H1 (cell line): ENCODE results near the gene C5. TPM values are rescaled to one million over a fixed set of nuclear protein-coding genes. Genes with fewer than 3 reads are reported as not detected.

Source experiments
- CTCF ChIA-PET: fragments of 300-600 bp; sonication (Branson Sonifier 250); formaldehyde crosslinking; loops from one replicate; lab custom pipeline; 2021; ENCODE audit not compliant: partially characterized antibody; lab: Charles Lee
- POLR2A ChIA-PET: fragments of 300-600 bp; sonication (Branson Sonifier 250); formaldehyde crosslinking; loops from one replicate; lab custom pipeline; 2021; ENCODE audit warnings: inconsistent platforms; ENCODE audit not compliant: partially characterized antibody; lab: Charles Lee
- DNase-seq, 2 experiments: peaks; one replicate each; pipeline versions ENCODE4 v3.0.0 to v3.0.0-alpha.2; 2010 to 2022; ENCODE audit warnings: low spot score in 2 of 2, low read depth in 1 of 2, mixed read lengths in 1 of 2
- FAIRE-seq: peaks from 2 replicates; lab custom pipeline; 2011; peaks lifted over from hg19 to GRCh38; lab: Jason Lieb, UNC
- H2AFZ ChIP-seq: 2 replicates; pipeline ENCODE4 v1.8.1; 2012; ENCODE audit warnings: low read length, inconsistent platforms
- H2AK5ac ChIP-seq: 2 replicates; pipeline ENCODE4 v1.6.1; 2013; ENCODE audit warnings: low read depth, low read length
- H2BK120ac ChIP-seq: replicated peaks from 2 replicates; pipeline ENCODE3; 2013; ENCODE audit warnings: low read depth, low read length, inconsistent platforms
- H2BK12ac ChIP-seq: 2 replicates; pipeline ENCODE4 v1.6.1; 2013; ENCODE audit warnings: low read depth, low read length
- H2BK15ac ChIP-seq: 2 replicates; pipeline ENCODE4 v1.6.1; 2013; ENCODE audit warnings: low read length
- H2BK20ac ChIP-seq: 2 replicates; pipeline ENCODE4 v1.6.1; 2013; ENCODE audit warnings: low read length
- H2BK5ac ChIP-seq: 2 replicates; pipeline ENCODE4 v1.6.1; 2013; ENCODE audit warnings: low read depth, low read length
- H3K14ac ChIP-seq: 2 replicates; pipeline ENCODE4 v1.6.1; 2013; ENCODE audit warnings: inconsistent platforms; ENCODE audit not compliant: insufficient read length
- H3K18ac ChIP-seq: 2 replicates; pipeline ENCODE4 v1.6.1; 2013; ENCODE audit warnings: low read length; ENCODE audit errors: extremely low read depth
- H3K23ac ChIP-seq: 2 replicates; pipeline ENCODE4 v1.6.1; 2013; ENCODE audit warnings: inconsistent platforms; ENCODE audit not compliant: insufficient read length
- H3K23me2 ChIP-seq: 2 replicates; pipeline ENCODE4 v1.6.1; 2013; ENCODE audit warnings: low read depth, low read length
- H3K27ac ChIP-seq: 2 replicates; pipeline ENCODE4 v1.6.1; 2011; ENCODE audit warnings: low read depth, low read length, inconsistent platforms
- H3K27me3 ChIP-seq, 4 experiments: replicated peaks in 1 of 4; 1 replicate in 1 of 4; 2 replicates in 3 of 4; pipeline versions ENCODE4 v1.6.1 to v1.8.1; 2011 to 2013; ENCODE audit warnings: low read length in 3 of 4, mild to moderate bottlenecking in 3 of 4, inconsistent platforms in 2 of 4, mixed read lengths in 2 of 4, moderate library complexity in 1 of 4; ENCODE audit not compliant: control insufficient read depth in 3 of 4, insufficient read depth in 3 of 4; ENCODE audit errors: extremely low read depth in 1 of 4
- H3K36me3 ChIP-seq, 4 experiments: 2 replicates each; pipeline versions ENCODE4 v1.6.1 to v1.8.1; 2011 to 2013; ENCODE audit warnings: mild to moderate bottlenecking in 4 of 4, low read length in 3 of 4, moderate library complexity in 2 of 4, control low read depth in 1 of 4, inconsistent platforms in 1 of 4; ENCODE audit not compliant: insufficient read depth in 4 of 4, control insufficient read depth in 2 of 4
- H3K4ac ChIP-seq: replicated peaks from 2 replicates; pipeline ENCODE3; 2013; ENCODE audit warnings: low read length, low read depth, mixed read lengths, inconsistent platforms; ENCODE audit not compliant: insufficient read length
- H3K4me1 ChIP-seq, 4 experiments: replicated peaks in 1 of 4; 1 replicate in 1 of 4; 2 replicates in 3 of 4; pipeline versions ENCODE4 v1.6.1 to v1.8.1; 2011 to 2013; ENCODE audit warnings: low read length in 3 of 4, inconsistent platforms in 2 of 4, mixed read lengths in 1 of 4; ENCODE audit not compliant: insufficient read depth in 4 of 4, control insufficient read depth in 3 of 4
- H3K4me2 ChIP-seq, 2 experiments: 2 replicates each; pipeline versions ENCODE4 v1.6.1 to v1.8.1; 2011 to 2013; ENCODE audit warnings: low read depth in 2 of 2, low read length in 2 of 2, control low read depth in 1 of 2, inconsistent platforms in 1 of 2, mild to moderate bottlenecking in 1 of 2; ENCODE audit not compliant: insufficient read depth in 1 of 2
- H3K4me3 ChIP-seq, 4 experiments: fragments of 200-600, 300-600 bp in 1 of 4; sonication (generic), shearing (Covaris generic), sonication (Bioruptor Twin) in 1 of 4; 2 replicates each; pipeline versions ENCODE4 v1.5.1 to v1.8.1; 2011 to 2016; ENCODE audit warnings: low read length in 4 of 4, low read depth in 3 of 4, control low read depth in 2 of 4, inconsistent platforms in 2 of 4, mild to moderate bottlenecking in 2 of 4, mixed read lengths in 1 of 4, moderate library complexity in 1 of 4; ENCODE audit not compliant: insufficient read depth in 2 of 4; ENCODE audit errors: extremely low read depth in 1 of 4
- H3K56ac ChIP-seq: replicated peaks from 2 replicates; pipeline ENCODE3; 2013; ENCODE audit warnings: low read depth, mild to moderate bottlenecking, mixed read lengths, low read length, inconsistent platforms; ENCODE audit not compliant: insufficient read length
- H3K79me1 ChIP-seq: 2 replicates; pipeline ENCODE4 v1.6.1; 2013; ENCODE audit warnings: low read depth, low read length, control low read depth
- H3K79me2 ChIP-seq, 2 experiments: 2 replicates each; pipeline versions ENCODE4 v1.6.1 to v1.8.1; 2012 to 2013; ENCODE audit warnings: low read length in 2 of 2, mild to moderate bottlenecking in 2 of 2, inconsistent platforms in 1 of 2; ENCODE audit not compliant: insufficient read depth in 2 of 2, control insufficient read depth in 1 of 2
- H3K9ac ChIP-seq, 4 experiments: replicated peaks in 1 of 4; 1 replicate in 1 of 4; 2 replicates in 3 of 4; pipeline versions ENCODE4 v1.6.1 to v1.8.1; 2011 to 2013; ENCODE audit warnings: low read depth in 3 of 4, low read length in 3 of 4, control low read depth in 2 of 4, mild to moderate bottlenecking in 2 of 4, moderate library complexity in 2 of 4, inconsistent platforms in 1 of 4; ENCODE audit errors: extremely low read depth in 1 of 4
- H3K9me3 ChIP-seq, 2 experiments: 2 replicates each; pipeline versions ENCODE4 v1.6.1 to v1.8.1; 2012 to 2013; ENCODE audit warnings: mild to moderate bottlenecking in 2 of 2, moderate library complexity in 2 of 2, control low read depth in 1 of 2, inconsistent platforms in 1 of 2, low read depth in 1 of 2, low read length in 1 of 2, mixed read lengths in 1 of 2; ENCODE audit not compliant: insufficient read depth in 2 of 2
- H4K20me1 ChIP-seq, 2 experiments: replicated peaks in 1 of 2; 2 replicates each; pipeline versions ENCODE3 to v1.8.1; 2011 to 2013; ENCODE audit warnings: inconsistent platforms in 2 of 2, low read length in 2 of 2, mild to moderate bottlenecking in 1 of 2; ENCODE audit not compliant: insufficient read depth in 2 of 2, control insufficient read depth in 1 of 2
- H4K5ac ChIP-seq: 2 replicates; pipeline ENCODE4 v1.6.1; 2013; ENCODE audit warnings: low read length, low read depth, mixed read lengths, inconsistent platforms; ENCODE audit not compliant: insufficient read length
- H4K8ac ChIP-seq: 2 replicates; pipeline ENCODE4 v1.8.0; 2013; ENCODE audit warnings: mild to moderate bottlenecking, moderate library complexity, low read length, inconsistent platforms; ENCODE audit not compliant: insufficient read depth; ENCODE audit errors: extremely low read depth
- H4K91ac ChIP-seq: replicated peaks from 2 replicates; pipeline ENCODE3; 2013; ENCODE audit warnings: low read length, mixed read lengths, inconsistent platforms; ENCODE audit not compliant: insufficient read length
- E2F6 ChIP-seq: IDR thresholded peaks from 2 replicates; pipeline ENCODE4 v1.6.1; 2012; ENCODE audit warnings: inconsistent platforms
- EZH2 ChIP-seq: fragments of 200-600 bp; sonication (generic); IDR thresholded peaks from 2 replicates; pipeline ENCODE4 v1.7.1; 2012; ENCODE audit warnings: low read depth, mild to moderate bottlenecking, moderate library complexity, low read length, inconsistent platforms; ENCODE audit not compliant: severe bottlenecking
- GTF2F1 ChIP-seq: IDR thresholded peaks from 2 replicates; pipeline ENCODE4 v1.6.1; 2012; ENCODE audit warnings: low read depth, low read length, improper control_type of control experiment, borderline replicate concordance
- JUND ChIP-seq: IDR thresholded peaks from 2 replicates; pipeline ENCODE4 v1.6.1; 2011; ENCODE audit warnings: mild to moderate bottlenecking, improper control_type of control experiment, low read length
- KDM4A ChIP-seq: IDR thresholded peaks from one replicate; pipeline ENCODE4 v1.7.1; 2012; ENCODE audit warnings: low read depth, mild to moderate bottlenecking, moderate library complexity, low read length, inconsistent platforms; ENCODE audit not compliant: severe bottlenecking
- KDM5A ChIP-seq: fragments of 200-600 bp; IDR thresholded peaks from 2 replicates; pipeline ENCODE4 v1.7.1; 2012; ENCODE audit warnings: mild to moderate bottlenecking, low read length, inconsistent platforms, mixed read lengths
- RAD21 ChIP-seq, 2 experiments: IDR thresholded peaks in 1 of 2; conservative IDR thresholded peaks in 1 of 2; 2 replicates each; pipeline ENCODE4 v1.6.1; 2011; ENCODE audit warnings: low read depth in 2 of 2, low read length in 2 of 2, improper control_type of control experiment in 1 of 2, inconsistent platforms in 1 of 2, mild to moderate bottlenecking in 1 of 2, moderate library complexity in 1 of 2
- RNF2 ChIP-seq: fragments of 200-900, 300-1000 bp; sonication (generic); IDR thresholded peaks from 2 replicates; pipeline ENCODE4 v1.7.1; 2016; ENCODE audit warnings: borderline replicate concordance, low read depth, mild to moderate bottlenecking, antibody characterized with exemption, low read length; ENCODE audit not compliant: poor library complexity, severe bottlenecking; ENCODE audit errors: missing control alignments
- SAP30 ChIP-seq: fragments of 300-600 bp; sonication (generic); IDR thresholded peaks from 2 replicates; pipeline ENCODE4 v1.7.1; 2012; ENCODE audit warnings: low read length, moderate library complexity, mild to moderate bottlenecking, inconsistent platforms; ENCODE audit not compliant: insufficient read depth, insufficient replicate concordance
- SRF ChIP-seq: IDR thresholded peaks from 2 replicates; pipeline ENCODE4 v1.6.1; 2011; ENCODE audit warnings: mild to moderate bottlenecking, low read depth, low read length, moderate library complexity
- TAF7 ChIP-seq: optimal IDR thresholded peaks from 2 replicates; pipeline ENCODE3; 2011; ENCODE audit warnings: low read depth, mild to moderate bottlenecking, inconsistent platforms, low read length, moderate library complexity, borderline replicate concordance
- YY1 ChIP-seq: IDR thresholded peaks from 2 replicates; pipeline ENCODE4 v1.6.1; 2011; ENCODE audit warnings: low read depth, mild to moderate bottlenecking, low read length
- WGBS, 2 experiments: shearing (Covaris generic) in 1 of 2; methylation state at CpG; one replicate each; pipeline versions ENCODE4 v1.1.6 to v1.1.7; 2013 to 2015; ENCODE audit warnings: low lambda C conversion rate in 2 of 2, mixed read lengths in 2 of 2, inconsistent platforms in 1 of 2, low coverage in 1 of 2, missing lambda C conversion rate in 1 of 2; ENCODE audit not compliant: insufficient replicate concordance in 2 of 2, insufficient coverage in 1 of 2, insufficient read length in 1 of 2; ENCODE audit errors: extremely low coverage in 1 of 2, missing lambda C conversion rate in 1 of 2; 5-methylcytosine and 5-hydroxymethylcytosine counted together
- polyA plus RNA-seq, 7 experiments: library from polyadenylated mRNA; depleted of rRNA in 3 of 7; stranded (reverse) in 5 of 7; unstranded in 2 of 7; fragments of >200 nt in 5 of 7; fragments of 200-250 nt in 2 of 7; gene quantifications; 1 replicate in 5 of 7; 2 replicates in 1 of 7; 4 replicates in 1 of 7; pipeline versions ENCODE4 v1.2.1 to v1.2.3, GENCODE V29; 2011 to 2013; ENCODE audit warnings: missing spikeins in 2 of 7, mixed read lengths in 2 of 7
- total RNA-seq: library from RNA; stranded (reverse); fragmentation: NEBNext Ultra II Directional; extraction: Animal tissue kit (Norgen Biotek cat#: 25700); gene quantifications from 2 replicates; pipeline ENCODE4 v1.2.1, GENCODE V29; 2021

Gene C5
- total and polyA plus RNA-seq, 2 of the 8 experiments (the other 6 are each of a cell fraction or from before 2014, with no cell fraction given): 0.24 to 0.35 TPM

- H4K8ac ChIP-seq: no peak overlapping the region
- CTCF ChIA-PET: interaction anchor here (1.3 to 2.7 kb wide), 4 partner anchors 14 to 62 kb away, joined by 3 to 7 read pairs (median 4); partner anchors contain the start of gene C5
Measured at GRCh38 chr9:120998111-120998510, 52.0 kb downstream of the C5 start.

More at GRCh38 chr9:120998111-120998510, 52.0 kb downstream of the C5 start:
- H2AK5ac ChIP-seq: no peak overlapping the region
- no peaks in the 10 kb centered on the region for H3K23me2 ChIP-seq
- H3K79me2 ChIP-seq: no peaks in the 10 kb centered on the region
- H3K4me1 ChIP-seq: no peaks in the 10 kb centered on the region; a peak in 1 of 7 replicates
- DNase-seq (no peak), FAIRE-seq (no peak)
- H4K91ac ChIP-seq: no peak overlapping the region
- no peaks in the 10 kb centered on the region for H4K20me1 ChIP-seq
- no peak overlapping the region for H3K18ac ChIP-seq
- H2BK12ac ChIP-seq: no peak overlapping the region
- H3K36me3 ChIP-seq: no peaks in the 10 kb centered on the region
- no peak overlapping the region for H3K56ac ChIP-seq
- TF ChIP-seq SRF (no peak), GTF2F1 (no peak), YY1 (no peak), KDM4A (no peak), E2F6 (no peak), EZH2 (no peak), TAF7 (no peak), SAP30 (no peak), KDM5A (no peak), JUND (no peak), RNF2 (no peak), RAD21 (IDR thresholded peaks at IDR 0.05 in 1 of 2, conservative IDR thresholded peaks at IDR 0.05 in 1 of 2; ENCODE audit: low read depth in 2 of 2, low read length in 2 of 2) (no peak)
- no peaks in the 10 kb centered on the region for H3K9me3 ChIP-seq
- no peak overlapping the region for H4K5ac ChIP-seq
- H2BK20ac ChIP-seq: no peak overlapping the region
- POLR2A ChIA-PET: no interaction called here
- no peak overlapping the region for H3K4me3 ChIP-seq
- H3K27ac ChIP-seq: no peak overlapping the region
- no peak overlapping the region for H2BK120ac ChIP-seq
- H3K4ac ChIP-seq: no peak overlapping the region
- H3K9ac ChIP-seq: no peak overlapping the region
- no peak overlapping the region for H2BK15ac ChIP-seq
- 79% methylated on average over 2 of the region's 2 CpGs; no CpG with 5 or more reads in 1 of the 2 experiments for WGBS, 2 experiments
- H3K4me2 ChIP-seq: no peak overlapping the region
- no peak overlapping the region for H3K23ac ChIP-seq
- H3K27me3 ChIP-seq: no peaks in the 10 kb centered on the region
- no peak overlapping the region for H3K14ac ChIP-seq
- H2BK5ac ChIP-seq: no peak overlapping the region
- H2AFZ ChIP-seq: no peak overlapping the region
- no peaks in the 10 kb centered on the region for H3K79me1 ChIP-seq
